Central memory CD8-positive, alpha-beta T cell (primary cell): ENCODE results near the gene SUGCT.
"Not testable (repeated sequence)": the region's sequence is repeated elsewhere in the genome, so short reads cannot be mapped to it uniquely, and the experiment has no call there.

ENCODE experiments used
- ATAC-seq: fragments of 150-1000 bp; cut with Tn5 transposase; replicated peaks from 2 replicates; pipeline ENCODE4 v1.10.0; 2022; ENCODE audit warnings: mild to moderate bottlenecking, moderate FRiP score, moderate number of reproducible peaks; ENCODE audit not compliant: poor library complexity, severe bottlenecking; ENCODE audit errors: extremely low read depth
- DNase-seq, 2 donors: peaks; one replicate each; pipeline ENCODE4 v3.0.0; 2021; ENCODE audit warnings: low spot score in 2 of 2
- H3K27ac Mint-ChIP-seq: one replicate; pipeline ENCODE4 v1.8.0; 2022; ENCODE audit warnings: low read depth, mild to moderate bottlenecking, moderate library complexity, mixed read lengths
- H3K27me3 Mint-ChIP-seq: one replicate; pipeline ENCODE4 v1.8.0; 2022; ENCODE audit warnings: mixed read lengths
- H3K36me3 Mint-ChIP-seq: one replicate; pipeline ENCODE4 v1.8.0; 2022; ENCODE audit warnings: mild to moderate bottlenecking, moderate library complexity, mixed read lengths; ENCODE audit not compliant: insufficient read depth
- H3K4me1 Mint-ChIP-seq: one replicate; pipeline ENCODE4 v1.8.0; 2022; ENCODE audit warnings: mixed read lengths
- H3K4me3 Mint-ChIP-seq: one replicate; pipeline ENCODE4 v1.8.0; 2022; ENCODE audit warnings: mild to moderate bottlenecking, moderate library complexity, mixed read lengths
- H3K9me3 Mint-ChIP-seq: one replicate; pipeline ENCODE4 v1.8.0; 2022; ENCODE audit warnings: mixed read lengths

SUGCT gene

GRCh38 chr7:40147371-40148246, 12.8 kb downstream of the SUGCT start:
- Mint-ChIP-seq H3K9me3 (no peaks in the 10 kb centered on the region), H3K4me1 (no peaks in the 10 kb centered on the region), H3K36me3 (peaks cover 3% of the 10 kb centered on the region), H3K27ac (no peak overlapping the region), H3K27me3 (peaks cover 68% of the 10 kb centered on the region), H3K4me3 (no peak overlapping the region)
- no peak for DNase-seq
- no peak for ATAC-seq

DNA sequence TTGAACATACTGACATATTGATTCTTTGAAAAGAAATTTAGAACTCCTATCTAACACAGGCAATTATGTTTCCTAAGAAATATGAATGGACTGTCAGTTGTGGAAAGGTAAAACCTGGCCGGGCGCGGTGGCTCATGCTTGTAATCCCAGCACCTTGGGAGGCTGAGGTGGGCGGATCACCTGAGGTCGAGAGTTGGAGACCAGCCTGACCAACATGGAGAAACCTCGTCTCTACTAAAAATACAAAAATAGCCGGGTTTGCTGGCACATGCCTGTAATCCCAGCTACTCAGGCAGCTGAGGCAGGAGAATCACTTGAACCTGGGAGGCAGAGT, 13.4 kb downstream of the SUGCT start:
- peaks cover 65% of the 10 kb centered on the region for H3K27me3 Mint-ChIP-seq
- not testable (repeated sequence) for H3K4me1 Mint-ChIP-seq, H3K27ac Mint-ChIP-seq, H3K9me3 Mint-ChIP-seq, H3K4me3 Mint-ChIP-seq, H3K36me3 Mint-ChIP-seq, DNase-seq, ATAC-seq

DNA sequence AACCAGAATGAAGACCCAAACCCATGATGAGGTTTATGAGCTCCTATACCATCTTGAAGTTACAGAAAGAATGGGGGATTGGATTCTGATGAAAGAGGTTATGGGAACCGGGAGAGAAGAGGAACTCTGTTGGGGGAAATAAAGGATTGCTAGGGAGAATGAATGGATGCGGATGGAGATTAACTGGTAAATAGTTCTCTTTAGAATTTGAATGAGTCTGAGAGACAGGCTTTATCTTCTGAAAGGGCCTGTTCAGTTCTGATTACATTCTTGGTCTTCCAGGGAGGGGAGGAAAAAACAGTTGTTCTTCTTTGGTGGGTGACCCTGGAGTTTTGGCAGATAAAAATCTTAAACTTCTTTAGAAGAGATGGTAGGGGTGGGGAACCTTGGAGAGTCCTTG, 13.9 kb downstream of the SUGCT start:
- no peak for DNase-seq
- Mint-ChIP-seq H3K4me1 (no peaks in the 10 kb centered on the region), H3K36me3 (peaks cover 3% of the 10 kb centered on the region), H3K27ac (no peak overlapping the region), H3K27me3 (peaks cover 61% of the 10 kb centered on the region), H3K4me3 (no peak overlapping the region), H3K9me3 (no peaks in the 10 kb centered on the region)
- no peak for ATAC-seq

DNA sequence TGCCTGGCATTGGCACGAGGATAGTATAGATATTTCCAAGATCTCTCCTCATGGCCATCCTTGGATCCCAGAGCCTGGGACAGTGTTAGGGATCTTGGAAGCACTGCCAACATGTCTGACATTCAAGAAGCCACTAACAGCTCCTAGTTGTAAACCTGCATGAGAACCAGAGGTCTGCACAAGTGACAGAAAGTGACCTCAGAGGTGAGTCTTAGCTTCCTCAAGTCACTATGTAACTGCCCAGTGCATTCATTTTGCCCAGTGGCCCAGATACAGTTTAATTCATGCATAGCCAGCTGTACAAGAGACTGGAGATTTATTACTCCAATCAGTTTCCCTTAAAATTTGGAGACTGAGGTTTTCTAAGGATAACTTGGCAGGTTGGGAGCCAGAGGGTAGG, 16.7 kb downstream of the SUGCT start:
- Mint-ChIP-seq H3K4me3 (no peak overlapping the region), H3K36me3 (peaks cover 1% of the 10 kb centered on the region), H3K4me1 (no peaks in the 10 kb centered on the region), H3K27me3 (peaks cover 38% of the 10 kb centered on the region), H3K27ac (no peak overlapping the region), H3K9me3 (no peaks in the 10 kb centered on the region)
- ATAC-seq (no peak), DNase-seq (no peak)

DNA sequence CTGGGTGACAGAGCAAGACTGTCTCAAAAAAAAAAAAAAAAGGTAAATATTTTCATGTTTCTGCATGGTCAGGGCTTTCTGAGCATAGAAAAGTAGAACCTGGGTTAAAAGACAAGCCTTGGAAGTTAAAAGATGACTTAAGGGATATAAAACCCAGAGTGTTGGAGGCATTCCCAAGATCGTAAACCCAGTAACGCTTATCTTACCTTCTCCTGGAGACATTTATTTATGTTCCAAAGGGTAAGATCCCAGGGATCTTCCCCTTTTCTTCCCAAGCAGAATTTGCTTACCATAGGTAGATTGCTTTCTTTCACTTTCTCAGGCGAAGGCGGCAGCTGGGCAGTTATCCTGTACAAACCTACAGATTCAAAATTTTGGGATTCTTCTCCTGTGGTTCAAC, 22.2 kb downstream of the SUGCT start:
- Mint-ChIP-seq H3K9me3 (no peaks in the 10 kb centered on the region), H3K36me3 (no peaks in the 10 kb centered on the region), H3K27me3 (no peaks in the 10 kb centered on the region), H3K4me3 (no peak overlapping the region), H3K27ac (no peak overlapping the region), H3K4me1 (no peaks in the 10 kb centered on the region)
- DNase-seq (no peak), ATAC-seq (no peak)

DNA sequence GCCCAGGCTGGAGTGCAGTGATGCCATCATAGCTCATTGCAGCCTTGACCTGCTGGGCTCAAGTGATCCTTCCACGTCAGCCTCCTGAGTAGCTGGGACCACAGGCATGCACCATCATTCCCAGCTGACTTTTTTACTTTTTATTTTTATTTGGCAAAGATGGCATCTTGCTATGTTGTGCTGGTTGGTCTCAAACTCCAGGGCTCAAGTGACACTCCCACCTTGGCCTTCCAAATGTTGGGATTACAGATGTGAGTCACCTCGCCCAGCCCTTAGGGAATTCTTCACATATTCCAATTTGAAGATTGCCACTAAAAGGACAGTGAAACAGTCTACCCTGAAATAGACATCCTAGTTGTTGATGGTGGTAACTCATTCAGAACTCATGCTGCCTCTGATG, 27.7 kb downstream of the SUGCT start:
- Mint-ChIP-seq H3K27me3 (peaks cover 7% of the 10 kb centered on the region), H3K36me3 (no peaks in the 10 kb centered on the region), H3K9me3 (no peaks in the 10 kb centered on the region), H3K27ac (no peak overlapping the region), H3K4me1 (no peaks in the 10 kb centered on the region), H3K4me3 (no peak overlapping the region)
- ATAC-seq (no peak), DNase-seq (no peak)

DNA sequence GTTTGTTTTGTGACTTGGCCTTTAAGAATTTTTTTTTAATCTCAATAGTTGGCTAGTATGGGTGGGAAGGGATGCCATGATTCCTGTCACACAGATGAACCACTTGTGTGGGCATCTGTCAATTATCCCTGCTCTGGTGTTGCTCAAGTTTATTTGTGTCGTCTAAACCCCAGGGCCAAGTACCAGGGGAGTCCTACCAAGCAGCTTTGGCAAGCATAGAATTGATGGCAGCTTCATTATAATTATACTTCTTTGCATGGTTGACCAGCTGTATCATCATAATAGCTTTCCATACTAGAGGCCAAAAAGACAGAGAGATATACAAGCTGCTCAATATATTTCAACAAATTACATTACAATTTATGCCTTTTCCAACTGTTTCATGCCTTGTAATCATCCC, 30.4 kb downstream of the SUGCT start:
- H3K4me3 Mint-ChIP-seq, result no peak overlapping the region
- H3K27me3 Mint-ChIP-seq, result peaks cover 17% of the 10 kb centered on the region
- H3K27ac Mint-ChIP-seq, result no peak overlapping the region
- H3K9me3 Mint-ChIP-seq, result no peaks in the 10 kb centered on the region
- ATAC-seq, result no peak
- no peak for DNase-seq
- H3K4me1 Mint-ChIP-seq, result no peaks in the 10 kb centered on the region
- no peaks in the 10 kb centered on the region for H3K36me3 Mint-ChIP-seq

DNA sequence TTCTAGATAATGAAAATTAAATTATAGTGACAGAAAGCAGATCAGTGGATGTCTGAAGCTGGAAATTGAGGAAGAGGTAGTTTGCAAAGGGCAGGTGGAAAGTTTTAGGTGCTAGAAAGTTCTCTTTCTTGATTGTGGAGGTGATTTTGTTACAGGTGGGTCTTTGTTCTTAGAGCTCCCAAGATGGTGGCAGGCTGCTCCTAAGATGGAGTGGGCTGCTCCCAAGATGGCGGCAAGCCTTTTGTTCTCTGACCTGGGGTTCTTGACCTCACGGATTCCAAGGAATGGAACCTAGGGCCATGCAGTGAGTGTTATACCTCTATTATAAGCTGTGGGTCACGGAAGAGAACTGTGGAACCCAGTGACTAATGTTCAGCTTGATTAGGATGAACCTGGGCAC, 32.5 kb downstream of the SUGCT start:
- Mint-ChIP-seq H3K27ac (no peak overlapping the region), H3K36me3 (no peaks in the 10 kb centered on the region), H3K9me3 (no peaks in the 10 kb centered on the region), H3K4me1 (no peaks in the 10 kb centered on the region), H3K4me3 (no peak overlapping the region), H3K27me3 (peaks cover 32% of the 10 kb centered on the region)
- DNase-seq (no peak), ATAC-seq (no peak)

DNA sequence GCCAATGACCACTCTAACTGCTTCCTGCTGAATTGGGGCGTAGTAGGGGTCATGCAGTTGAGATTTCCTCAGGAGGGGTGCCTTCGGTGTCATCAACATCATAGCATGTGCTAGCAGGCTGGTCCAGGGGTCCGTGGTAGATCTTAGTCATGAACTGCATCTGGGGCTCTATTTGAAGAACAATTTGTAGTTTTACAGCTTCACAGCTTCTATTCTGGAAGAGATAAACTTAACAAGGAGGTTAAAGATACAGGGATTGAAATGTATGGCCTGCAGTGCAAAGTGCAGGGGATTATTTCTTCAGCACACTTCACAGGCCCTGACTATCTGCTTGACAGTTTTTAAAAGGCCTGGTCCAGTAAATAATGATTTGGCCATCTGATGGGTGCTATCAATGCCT, 33.5 kb downstream of the SUGCT start:
- not testable (repeated sequence) for H3K4me1 Mint-ChIP-seq, H3K36me3 Mint-ChIP-seq, H3K27ac Mint-ChIP-seq, H3K9me3 Mint-ChIP-seq, DNase-seq, H3K4me3 Mint-ChIP-seq, ATAC-seq
- peaks cover 33% of the 10 kb centered on the region for H3K27me3 Mint-ChIP-seq

DNA sequence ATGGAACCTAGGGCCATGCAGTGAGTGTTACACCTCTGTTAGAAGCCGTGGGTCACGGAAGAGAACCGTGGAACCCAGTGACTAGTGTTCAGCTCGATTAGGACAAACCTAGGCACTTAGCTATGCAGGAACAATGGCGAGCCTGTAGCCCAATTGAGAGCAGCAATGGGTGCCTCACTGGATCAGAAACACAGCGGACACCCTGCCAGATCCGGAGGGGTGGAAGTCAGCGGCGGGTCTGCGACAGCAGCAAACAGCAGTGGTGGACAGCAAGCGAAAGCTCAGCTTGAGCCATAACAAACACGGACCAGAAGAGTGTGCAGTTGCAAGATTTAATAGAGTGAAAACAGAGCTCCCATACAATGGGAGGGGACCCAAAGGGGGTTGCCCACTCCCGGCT, 38.3 kb downstream of the SUGCT start:
- not testable (repeated sequence) for H3K4me3 Mint-ChIP-seq, ATAC-seq, H3K4me1 Mint-ChIP-seq, H3K9me3 Mint-ChIP-seq, H3K36me3 Mint-ChIP-seq, DNase-seq, H3K27ac Mint-ChIP-seq
- H3K27me3 Mint-ChIP-seq, result peaks cover 24% of the 10 kb centered on the region

DNA sequence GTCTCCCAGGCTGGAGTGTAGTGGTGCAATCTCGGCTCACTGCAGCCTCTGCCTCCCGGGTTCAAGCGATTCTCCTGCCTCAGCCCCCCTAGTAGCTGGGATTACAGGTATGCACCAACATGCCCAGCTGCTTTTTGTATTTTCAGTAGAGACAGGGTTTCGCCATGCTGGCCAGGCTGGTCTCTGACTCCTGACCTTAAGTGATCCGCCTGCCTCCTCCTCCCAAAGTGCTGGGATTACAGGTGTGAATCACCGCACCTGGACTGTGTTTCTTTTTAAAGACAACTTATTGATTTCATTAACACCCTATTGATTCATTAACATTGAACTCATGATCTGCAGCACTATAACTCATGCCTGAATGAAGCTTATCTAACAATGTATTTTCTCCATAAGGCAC, 40.5 kb downstream of the SUGCT start:
- not testable (repeated sequence) for ATAC-seq, H3K36me3 Mint-ChIP-seq, H3K27ac Mint-ChIP-seq, H3K4me1 Mint-ChIP-seq, H3K9me3 Mint-ChIP-seq, H3K4me3 Mint-ChIP-seq, DNase-seq
- H3K27me3 Mint-ChIP-seq, result peaks cover 16% of the 10 kb centered on the region

DNA sequence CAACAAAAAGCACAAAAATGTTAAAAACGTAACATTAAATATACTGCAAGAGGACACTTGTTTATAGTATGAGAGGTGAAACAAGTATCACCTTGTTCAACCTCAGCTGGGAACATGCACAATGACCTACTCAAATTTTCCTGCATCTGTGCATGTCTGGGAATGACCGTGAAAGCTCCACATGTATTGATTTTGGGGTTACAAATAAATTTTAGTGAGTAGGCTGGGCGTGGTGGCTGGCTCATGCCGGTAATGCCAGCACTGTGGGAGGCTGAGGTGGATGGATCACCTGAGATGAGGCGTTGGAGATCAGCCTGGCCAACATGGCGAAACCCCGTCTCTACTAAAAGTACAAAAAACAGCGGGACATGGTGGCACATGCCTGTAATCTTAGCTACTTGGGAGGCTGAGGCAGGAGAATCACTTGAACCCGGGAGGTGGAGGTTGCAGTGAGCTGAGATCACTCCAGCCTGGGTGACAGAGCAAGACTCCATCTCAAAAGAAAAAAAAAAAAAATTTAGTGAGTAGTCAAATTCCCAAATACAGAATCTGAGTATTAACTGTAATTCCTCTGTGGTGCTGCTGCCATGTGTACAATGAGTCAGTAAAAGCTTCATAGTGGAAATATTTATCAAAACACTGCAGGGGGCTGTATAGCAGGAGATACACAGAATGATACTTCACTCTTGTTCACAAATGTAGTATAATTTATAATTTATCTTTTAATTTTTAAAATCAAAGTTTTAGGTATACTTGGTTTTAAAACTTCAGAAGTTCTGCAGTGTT, 41.1 kb downstream of the SUGCT start:
- H3K36me3 Mint-ChIP-seq, result no peaks in the 10 kb centered on the region
- no peak for ATAC-seq
- no peaks in the 10 kb centered on the region for H3K4me1 Mint-ChIP-seq
- no peak for DNase-seq
- no peak overlapping the region for H3K27ac Mint-ChIP-seq
- no peaks in the 10 kb centered on the region for H3K9me3 Mint-ChIP-seq
- no peak overlapping the region for H3K4me3 Mint-ChIP-seq
- H3K27me3 Mint-ChIP-seq, result peaks cover 14% of the 10 kb centered on the region

- H3K4me1 Mint-ChIP-seq, result no peaks in the 10 kb centered on the region
- no peak for DNase-seq
- no peaks in the 10 kb centered on the region for H3K36me3 Mint-ChIP-seq
- H3K27ac Mint-ChIP-seq, result no peak overlapping the region
- no peaks in the 10 kb centered on the region for H3K9me3 Mint-ChIP-seq
- H3K4me3 Mint-ChIP-seq, result no peak overlapping the region
- H3K27me3 Mint-ChIP-seq, result peaks cover 4% of the 10 kb centered on the region
- no peak for ATAC-seq
Observed at GRCh38 chr7:40177071-40177470, 42.3 kb downstream of the SUGCT start.
